ENCODE measurements around the gene BRD3.

- TF ChIP-seq, protein P1, sequence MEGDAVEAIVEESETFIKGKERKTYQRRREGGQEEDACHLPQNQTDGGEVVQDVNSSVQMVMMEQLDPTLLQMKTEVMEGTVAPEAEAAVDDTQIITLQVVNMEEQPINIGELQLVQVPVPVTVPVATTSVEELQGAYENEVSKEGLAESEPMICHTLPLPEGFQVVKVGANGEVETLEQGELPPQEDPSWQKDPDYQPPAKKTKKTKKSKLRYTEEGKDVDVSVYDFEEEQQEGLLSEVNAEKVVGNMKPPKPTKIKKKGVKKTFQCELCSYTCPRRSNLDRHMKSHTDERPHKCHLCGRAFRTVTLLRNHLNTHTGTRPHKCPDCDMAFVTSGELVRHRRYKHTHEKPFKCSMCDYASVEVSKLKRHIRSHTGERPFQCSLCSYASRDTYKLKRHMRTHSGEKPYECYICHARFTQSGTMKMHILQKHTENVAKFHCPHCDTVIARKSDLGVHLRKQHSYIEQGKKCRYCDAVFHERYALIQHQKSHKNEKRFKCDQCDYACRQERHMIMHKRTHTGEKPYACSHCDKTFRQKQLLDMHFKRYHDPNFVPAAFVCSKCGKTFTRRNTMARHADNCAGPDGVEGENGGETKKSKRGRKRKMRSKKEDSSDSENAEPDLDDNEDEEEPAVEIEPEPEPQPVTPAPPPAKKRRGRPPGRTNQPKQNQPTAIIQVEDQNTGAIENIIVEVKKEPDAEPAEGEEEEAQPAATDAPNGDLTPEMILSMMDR (optimal IDR thresholded peaks at IDR 0.05 in 1 of 3, IDR thresholded peaks at IDR 0.05 in 1 of 3, conservative IDR thresholded peaks at IDR 0.05 in 1 of 3; ENCODE audit: extremely low read depth in 1 of 3, insufficient read depth in 2 of 3, low read length in 3 of 3) = no peak
- no peak for TF ChIP-seq EZH2 (IDR thresholded peaks at IDR 0.05; ENCODE audit: low read length)
These were observed 18.6 kb downstream of the BRD3 start for GRCh38 chr9:134049236-134049635.
